ENCODE results near the gene ETHE1.

GRCh38 chr19:43490759-43491158 lies 36.2 kb downstream of the ETHE1 start:
- no peak for TF ChIP-seq CTCF (IDR thresholded peaks at IDR 0.05; ENCODE audit: borderline replicate concordance, extremely low read depth, low read length, poor library complexity, severe bottlenecking)
- TF ChIP-seq EZH2 (IDR thresholded peaks at IDR 0.05; ENCODE audit: borderline replicate concordance, low read depth, low read length, severe bottlenecking), result no peak
